HL-60 (cell line): ENCODE data around the gene FNDC3B.

Source experiments
- DNase-seq, 2 experiments: peaks; one replicate each; pipeline ENCODE4 v3.0.0-alpha.2; 2010 to 2020; ENCODE audit warnings: low read depth in 1 of 2, low spot score in 1 of 2
- H3K27ac ChIP-seq: fragments of 250-450 bp; sonication (Bioruptor Pico); replicated peaks from 2 replicates; pipeline ENCODE4 v1.5.1; 2020; ENCODE audit warnings: mild to moderate bottlenecking, moderate library complexity
- H3K27me3 ChIP-seq: fragments of 250-450 bp; sonication (Bioruptor Pico); 2 replicates; pipeline ENCODE4 v1.5.1; 2021; ENCODE audit warnings: mild to moderate bottlenecking, moderate library complexity; ENCODE audit not compliant: insufficient read depth, poor library complexity, severe bottlenecking
- H3K4me3 ChIP-seq: replicated peaks from 2 replicates; pipeline ENCODE4 v1.5.1; 2011; ENCODE audit warnings: mild to moderate bottlenecking, control low read depth, low read length; ENCODE audit not compliant: insufficient read depth
- CTCF ChIP-seq: IDR thresholded peaks from one replicate; pipeline ENCODE4 v1.5.1; 2011; ENCODE audit warnings: low read length, control low read depth, inconsistent platforms; ENCODE audit not compliant: insufficient read depth
- GABPA ChIP-seq: IDR thresholded peaks from 2 replicates; pipeline ENCODE4 v1.6.1; 2012; ENCODE audit warnings: low read depth
- POLR2AphosphoS5 ChIP-seq: IDR thresholded peaks from 2 replicates; pipeline ENCODE4 v1.6.1; 2012; ENCODE audit warnings: low read depth
- SPI1 ChIP-seq: IDR thresholded peaks from 2 replicates; pipeline ENCODE4 v1.6.1; 2012; ENCODE audit warnings: low read depth, mild to moderate bottlenecking, borderline replicate concordance
- TF ChIP-seq, protein P1 (sequence below): IDR thresholded peaks from 2 replicates; pipeline ENCODE4 v1.6.1; 2012; ENCODE audit warnings: low read depth; ENCODE audit not compliant: insufficient replicate concordance

The FNDC3B gene

GRCh38 chr3:172380632-172381031 lies 341.3 kb downstream of the FNDC3B start:
- TF ChIP-seq, protein P1, sequence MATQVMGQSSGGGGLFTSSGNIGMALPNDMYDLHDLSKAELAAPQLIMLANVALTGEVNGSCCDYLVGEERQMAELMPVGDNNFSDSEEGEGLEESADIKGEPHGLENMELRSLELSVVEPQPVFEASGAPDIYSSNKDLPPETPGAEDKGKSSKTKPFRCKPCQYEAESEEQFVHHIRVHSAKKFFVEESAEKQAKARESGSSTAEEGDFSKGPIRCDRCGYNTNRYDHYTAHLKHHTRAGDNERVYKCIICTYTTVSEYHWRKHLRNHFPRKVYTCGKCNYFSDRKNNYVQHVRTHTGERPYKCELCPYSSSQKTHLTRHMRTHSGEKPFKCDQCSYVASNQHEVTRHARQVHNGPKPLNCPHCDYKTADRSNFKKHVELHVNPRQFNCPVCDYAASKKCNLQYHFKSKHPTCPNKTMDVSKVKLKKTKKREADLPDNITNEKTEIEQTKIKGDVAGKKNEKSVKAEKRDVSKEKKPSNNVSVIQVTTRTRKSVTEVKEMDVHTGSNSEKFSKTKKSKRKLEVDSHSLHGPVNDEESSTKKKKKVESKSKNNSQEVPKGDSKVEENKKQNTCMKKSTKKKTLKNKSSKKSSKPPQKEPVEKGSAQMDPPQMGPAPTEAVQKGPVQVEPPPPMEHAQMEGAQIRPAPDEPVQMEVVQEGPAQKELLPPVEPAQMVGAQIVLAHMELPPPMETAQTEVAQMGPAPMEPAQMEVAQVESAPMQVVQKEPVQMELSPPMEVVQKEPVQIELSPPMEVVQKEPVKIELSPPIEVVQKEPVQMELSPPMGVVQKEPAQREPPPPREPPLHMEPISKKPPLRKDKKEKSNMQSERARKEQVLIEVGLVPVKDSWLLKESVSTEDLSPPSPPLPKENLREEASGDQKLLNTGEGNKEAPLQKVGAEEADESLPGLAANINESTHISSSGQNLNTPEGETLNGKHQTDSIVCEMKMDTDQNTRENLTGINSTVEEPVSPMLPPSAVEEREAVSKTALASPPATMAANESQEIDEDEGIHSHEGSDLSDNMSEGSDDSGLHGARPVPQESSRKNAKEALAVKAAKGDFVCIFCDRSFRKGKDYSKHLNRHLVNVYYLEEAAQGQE, result no peak
- no peak for TF ChIP-seq SPI1
- TF ChIP-seq GABPA, result no peak
- no peak for TF ChIP-seq POLR2AphosphoS5
- TF ChIP-seq CTCF, result no peak
- no peak for DNase-seq

GRCh38 chr3:172383306-172383796 lies 344.0 kb downstream of the FNDC3B start:
- H3K4me3 ChIP-seq, result no peak overlapping the region
- TF ChIP-seq, protein P1, result no peak
- TF ChIP-seq CTCF (no peak), SPI1 (no peak), GABPA (no peak), POLR2AphosphoS5 (no peak)
- H3K27me3 ChIP-seq, result no peaks in the 10 kb centered on the region
- no peak overlapping the region for H3K27ac ChIP-seq
- DNase-seq, result no peak

More at GRCh38 chr3:172380632-172381031, 341.3 kb downstream of the FNDC3B start:
- Histone ChIP-seq H3K4me3 (no peak overlapping the region), H3K27ac (no peak overlapping the region), H3K27me3 (no peaks in the 10 kb centered on the region)

DNA sequence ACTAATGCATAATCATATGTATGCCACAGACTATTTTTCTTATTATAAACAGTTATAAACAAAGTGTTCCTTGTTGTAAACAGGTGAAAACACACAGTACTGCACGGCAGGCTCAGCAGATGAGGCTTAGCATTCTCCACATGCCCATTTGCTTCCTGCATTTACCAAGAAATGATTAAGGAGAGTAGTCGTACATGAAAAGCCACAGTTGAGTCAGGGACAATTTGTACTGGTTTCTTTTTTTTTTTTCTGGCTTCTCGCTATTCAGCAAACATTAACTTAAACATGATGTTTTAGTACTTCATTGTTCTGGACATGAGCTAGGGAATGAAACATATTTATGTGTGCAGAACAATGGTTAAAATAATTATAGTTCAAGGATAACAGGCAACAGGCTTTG lies 345.5 kb downstream of the FNDC3B start:
- no peak overlapping the region for H3K27ac ChIP-seq
- no peak overlapping the region for H3K4me3 ChIP-seq
- DNase-seq, result no peak
- TF ChIP-seq SPI1 (no peak), GABPA (no peak), POLR2AphosphoS5 (no peak), CTCF (no peak)
- TF ChIP-seq, protein P1, result no peak
- H3K27me3 ChIP-seq, result no peaks in the 10 kb centered on the region
